GM13976 (cell line): ENCODE data around the gene ARFIP1.
"Not testable (repeated sequence)": the region's sequence is repeated elsewhere in the genome, so short reads cannot be mapped to it uniquely, and the experiment has no call there.

ENCODE experiments used
- DNase-seq: peaks from one replicate; pipeline ENCODE4 v3.0.0; 2012; ENCODE audit warnings: low spot score
- in situ Hi-C: fragments of 300-500 bp; cut with MboI; formaldehyde crosslinking; loops from one replicate; pipeline ENCODE4 v1.12.0; 2022; ENCODE audit warnings: low sequenced_read_pairs, mixed read lengths, inconsistent platforms; ENCODE audit not compliant: unreplicated experiment
- TF ChIP-seq, protein P1 (sequence below): IDR thresholded peaks from 2 replicates; pipeline ENCODE4 v1.5.1; 2012; ENCODE audit warnings: borderline replicate concordance, mild to moderate bottlenecking; ENCODE audit not compliant: insufficient read depth; ENCODE audit errors: extremely low read depth, missing control alignments, control extremely low read depth

The ARFIP1 gene

DNA sequence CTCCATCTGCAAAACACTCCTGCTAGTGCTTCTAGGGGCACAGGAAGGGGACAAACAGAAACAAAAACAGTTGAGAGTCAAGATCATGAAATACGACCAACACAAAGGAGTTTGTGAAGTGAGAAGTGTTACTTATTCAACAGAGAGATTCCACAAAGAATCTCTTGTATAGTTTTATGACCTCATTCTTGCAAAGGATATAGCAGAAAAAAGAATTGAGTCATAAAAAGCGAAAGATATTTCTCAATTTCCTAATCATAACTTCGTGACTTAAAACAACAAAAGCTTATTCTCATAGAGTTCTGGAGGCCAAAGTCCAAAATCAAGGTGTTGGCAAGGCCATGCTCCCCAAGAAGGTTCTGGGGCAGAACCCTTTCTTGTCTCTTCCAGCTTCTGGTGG, 40.9 kb upstream of the ARFIP1 start:
- TF ChIP-seq, protein P1, sequence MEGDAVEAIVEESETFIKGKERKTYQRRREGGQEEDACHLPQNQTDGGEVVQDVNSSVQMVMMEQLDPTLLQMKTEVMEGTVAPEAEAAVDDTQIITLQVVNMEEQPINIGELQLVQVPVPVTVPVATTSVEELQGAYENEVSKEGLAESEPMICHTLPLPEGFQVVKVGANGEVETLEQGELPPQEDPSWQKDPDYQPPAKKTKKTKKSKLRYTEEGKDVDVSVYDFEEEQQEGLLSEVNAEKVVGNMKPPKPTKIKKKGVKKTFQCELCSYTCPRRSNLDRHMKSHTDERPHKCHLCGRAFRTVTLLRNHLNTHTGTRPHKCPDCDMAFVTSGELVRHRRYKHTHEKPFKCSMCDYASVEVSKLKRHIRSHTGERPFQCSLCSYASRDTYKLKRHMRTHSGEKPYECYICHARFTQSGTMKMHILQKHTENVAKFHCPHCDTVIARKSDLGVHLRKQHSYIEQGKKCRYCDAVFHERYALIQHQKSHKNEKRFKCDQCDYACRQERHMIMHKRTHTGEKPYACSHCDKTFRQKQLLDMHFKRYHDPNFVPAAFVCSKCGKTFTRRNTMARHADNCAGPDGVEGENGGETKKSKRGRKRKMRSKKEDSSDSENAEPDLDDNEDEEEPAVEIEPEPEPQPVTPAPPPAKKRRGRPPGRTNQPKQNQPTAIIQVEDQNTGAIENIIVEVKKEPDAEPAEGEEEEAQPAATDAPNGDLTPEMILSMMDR, result no peak
- DNase-seq, result no peak
- in situ Hi-C loops, result loop anchor here (10.0 kb wide), 1 partner anchor 94 kb away; no protein-coding TSS in a partner anchor

DNA sequence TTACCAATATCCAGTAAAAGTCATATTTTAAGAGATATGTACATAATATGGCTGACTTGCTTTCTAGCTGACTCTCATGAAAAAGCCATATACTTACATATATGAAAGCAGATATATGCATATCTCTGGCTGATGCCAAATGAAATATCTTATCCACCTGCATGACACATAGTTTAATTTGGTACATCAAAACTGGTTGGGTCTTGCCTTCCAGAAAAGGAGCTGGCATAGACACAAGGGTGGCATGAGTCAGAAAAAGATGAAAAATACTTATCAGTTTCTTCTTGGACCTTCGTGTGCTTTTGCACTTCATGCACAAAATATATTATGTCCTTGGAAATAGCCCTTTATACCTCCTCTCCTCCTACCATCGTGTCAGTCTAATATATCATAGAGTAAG, 32.3 kb upstream of the ARFIP1 start:
- in situ Hi-C loops, result no loop called here
- no peak for DNase-seq
- TF ChIP-seq, protein P1, result no peak

DNA sequence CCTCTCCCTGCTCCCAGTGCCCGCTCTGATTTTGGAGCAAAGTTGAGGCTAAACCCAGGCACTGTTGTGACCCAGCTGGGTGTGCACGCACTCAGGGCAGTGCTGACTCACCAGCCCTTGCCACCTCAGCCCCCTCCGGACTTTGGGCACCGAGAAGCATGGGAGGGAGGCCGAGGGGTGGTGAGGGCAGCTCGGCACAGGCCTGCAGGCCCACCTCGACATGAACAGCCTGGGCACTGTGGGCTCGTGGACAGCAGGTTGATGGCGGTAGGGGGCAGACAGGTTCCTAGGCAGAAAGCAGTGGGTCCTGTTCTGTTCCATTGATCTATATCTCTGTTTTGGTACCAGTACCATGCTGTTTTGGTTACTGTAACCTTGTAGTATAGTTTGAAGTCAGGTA, 31.1 kb upstream of the ARFIP1 start:
- no peak for DNase-seq
- in situ Hi-C loops, result no loop called here
- TF ChIP-seq, protein P1, result no peak

DNA sequence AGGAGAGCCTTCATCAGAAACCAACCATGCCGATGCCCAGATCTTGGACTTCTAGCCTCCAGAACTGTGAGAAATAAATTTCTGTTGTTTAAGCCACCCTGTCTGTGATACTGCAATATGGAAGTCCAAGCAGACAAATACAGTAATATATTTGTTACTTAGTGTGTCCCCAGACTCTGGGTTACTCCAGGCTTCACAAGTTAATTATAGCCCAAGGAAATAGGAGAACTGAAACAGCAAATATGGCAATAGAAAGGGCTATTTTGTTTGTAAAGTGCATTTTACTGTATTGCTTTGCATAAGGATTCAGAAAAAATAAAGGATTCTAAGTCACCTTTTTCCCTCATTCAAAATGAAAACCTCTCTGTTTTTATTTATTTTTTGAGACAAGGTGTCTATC, 16.0 kb upstream of the ARFIP1 start:
- TF ChIP-seq, protein P1, result no peak
- in situ Hi-C loops, result no loop called here
- no peak for DNase-seq

DNA sequence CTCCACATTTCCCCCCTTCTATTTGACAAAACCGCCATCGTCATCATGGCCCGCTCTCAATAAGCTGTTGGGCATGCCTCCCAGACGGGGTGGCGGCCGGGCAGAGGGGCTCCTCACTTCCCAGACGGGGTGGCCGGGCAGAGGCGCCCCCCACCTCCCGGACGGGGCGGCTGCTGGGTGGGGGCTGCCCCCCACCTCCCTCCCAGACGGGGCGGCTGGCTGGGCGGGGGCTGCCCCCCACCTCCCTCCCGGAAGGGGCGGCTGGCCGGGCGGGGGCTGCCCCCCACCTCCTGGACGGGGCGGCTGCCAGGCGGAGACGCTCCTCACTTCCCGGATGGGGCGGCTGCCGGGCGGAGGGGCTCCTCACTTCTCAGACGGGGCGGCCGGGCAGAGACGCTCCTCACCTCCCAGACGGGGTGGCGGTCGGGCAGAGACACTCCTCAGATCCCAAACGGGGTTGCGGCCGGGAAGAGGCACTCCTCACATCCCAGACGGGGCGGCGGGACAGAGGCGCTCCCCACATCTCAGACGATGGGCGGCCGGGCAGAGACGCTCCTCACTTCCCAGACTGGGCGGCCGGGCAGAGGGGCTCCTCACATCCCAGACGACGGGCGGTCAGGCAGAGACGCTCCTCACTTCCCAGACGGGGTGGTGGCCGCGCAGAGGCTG, 14.6 kb upstream of the ARFIP1 start:
- in situ Hi-C loops, DNase-seq: not testable (repeated sequence)

DNA sequence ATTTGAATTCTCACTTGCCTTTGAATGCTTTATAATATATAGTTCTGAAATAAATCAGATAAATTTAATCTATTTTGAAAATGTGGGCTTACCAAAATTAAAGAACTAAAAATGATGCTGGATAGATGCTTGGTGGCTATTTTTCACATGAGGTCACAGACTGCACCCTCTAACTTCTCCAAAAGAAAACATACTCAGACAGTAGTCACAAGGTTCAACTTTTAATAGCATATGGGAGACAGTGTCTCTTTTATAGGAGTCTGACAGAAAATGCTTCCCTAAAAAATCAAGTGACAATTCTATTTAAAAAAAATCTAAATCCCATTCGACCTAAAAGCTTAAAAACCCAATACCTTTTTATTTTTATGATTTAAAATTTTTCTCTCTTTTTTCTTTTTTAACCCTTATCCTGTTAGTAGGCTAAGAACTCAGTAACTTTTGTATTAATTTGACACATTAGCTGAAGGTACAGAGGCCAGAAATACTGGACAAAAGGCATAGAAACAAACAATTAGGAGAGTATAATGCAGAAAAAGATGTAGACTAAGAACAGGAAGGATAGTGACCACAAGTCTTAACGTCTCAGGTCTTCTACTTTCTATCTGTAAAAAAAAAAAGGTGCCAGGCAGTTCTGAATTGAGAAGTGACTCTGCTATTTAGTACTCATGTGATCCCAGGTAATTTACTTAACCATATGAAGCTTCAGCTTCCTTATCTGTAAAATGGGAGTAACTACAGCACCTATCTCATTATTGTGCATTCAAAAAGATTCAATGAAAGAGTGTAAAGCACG, 7.8 kb upstream of the ARFIP1 start:
- DNase-seq, result peak; percentile 33
- TF ChIP-seq, protein P1, result no peak
- in situ Hi-C loops, result no loop called here

DNA sequence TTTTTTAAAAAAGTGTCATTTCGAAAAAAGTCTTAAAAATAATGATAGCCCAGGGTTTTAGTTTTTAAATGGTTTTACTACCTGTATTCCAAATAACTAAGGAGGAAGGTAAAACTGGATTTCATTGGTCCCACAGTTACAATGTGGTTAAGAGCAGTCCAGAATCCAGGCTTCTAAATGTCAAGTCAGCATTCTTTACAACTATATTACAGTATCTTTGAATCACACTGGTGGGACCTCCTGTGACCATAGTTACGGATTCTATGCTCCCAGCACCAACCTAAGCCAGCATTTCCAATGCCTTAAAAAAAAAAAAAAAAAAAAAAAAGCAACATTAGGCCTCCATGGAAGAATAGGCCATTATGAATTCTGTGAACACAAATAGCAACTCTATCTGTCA, 6.4 kb upstream of the ARFIP1 start:
- no peak for DNase-seq
- in situ Hi-C loops, result no loop called here
- TF ChIP-seq, protein P1, result no peak
